Measurements from ENCODE around the gene INAVA.
"Not testable (repeated sequence)": the region's sequence is repeated elsewhere in the genome, so short reads cannot be mapped to it uniquely, and the experiment has no call there.

Gene INAVA

GRCh38 chr1:200899015-200899386, 4.3 kb downstream of the INAVA start:
- DNase-seq (ENCODE audit: low read depth in 2 of 2): no peak

- DNase-seq (ENCODE audit: low read depth in 2 of 2): no peak
Observed at GRCh38 chr1:200899451-200899915, 4.8 kb downstream of the INAVA start.

GRCh38 chr1:200899954-200900867, 5.5 kb downstream of the INAVA start:
- no peak for DNase-seq (ENCODE audit: low read depth in 2 of 2)

- no peak for DNase-seq (ENCODE audit: low read depth in 2 of 2)
Observed at GRCh38 chr1:200900877-200901276, 6.2 kb downstream of the INAVA start.

GRCh38 chr1:200901350-200901749, 6.7 kb downstream of the INAVA start:
- no peak for DNase-seq (ENCODE audit: low read depth in 2 of 2)

- DNase-seq (ENCODE audit: low read depth in 2 of 2): no peak
Observed at GRCh38 chr1:200901796-200902444, 7.2 kb downstream of the INAVA start.

GRCh38 chr1:200903793-200904192, 9.1 kb downstream of the INAVA start:
- no peak for DNase-seq (ENCODE audit: low read depth in 2 of 2)

GRCh38 chr1:200904772-200905171, 10.1 kb downstream of the INAVA start:
- DNase-seq (ENCODE audit: low read depth in 2 of 2): no peak

- peak in 1 of 2 donors; percentile 31 for DNase-seq (ENCODE audit: low read depth in 2 of 2)
Observed at GRCh38 chr1:200905411-200906052, 10.8 kb downstream of the INAVA start.

GRCh38 chr1:200906491-200906890, 11.8 kb downstream of the INAVA start:
- DNase-seq (ENCODE audit: low read depth in 2 of 2): no peak

- no peak for DNase-seq (ENCODE audit: low read depth in 2 of 2)
Observed at GRCh38 chr1:200907611-200908097, 13.0 kb downstream of the INAVA start.

GRCh38 chr1:200908191-200908868, 13.6 kb downstream of the INAVA start:
- DNase-seq (ENCODE audit: low read depth in 2 of 2): no peak

GRCh38 chr1:200909071-200909470, 14.4 kb downstream of the INAVA start:
- DNase-seq (ENCODE audit: low read depth in 2 of 2): no peak

GRCh38 chr1:200909757-200910239, 15.1 kb downstream of the INAVA start:
- no peak for DNase-seq (ENCODE audit: low read depth in 2 of 2)

GRCh38 chr1:200911361-200911760, 16.7 kb downstream of the INAVA start:
- DNase-seq (ENCODE audit: low read depth in 2 of 2): no peak

GRCh38 chr1:200911936-200912335, 17.2 kb downstream of the INAVA start:
- not testable (repeated sequence) for DNase-seq (ENCODE audit: low read depth in 2 of 2)

- DNase-seq (ENCODE audit: low read depth in 2 of 2): no peak
Observed at GRCh38 chr1:200912737-200913407, 18.2 kb downstream of the INAVA start.

GRCh38 chr1:200916152-200916551, 21.5 kb downstream of the INAVA start:
- DNase-seq (ENCODE audit: low read depth in 2 of 2): no peak

- DNase-seq (ENCODE audit: low read depth in 2 of 2): no peak
Observed at GRCh38 chr1:200916681-200917080, 22.0 kb downstream of the INAVA start.

GRCh38 chr1:200917291-200917817, 22.7 kb downstream of the INAVA start:
- DNase-seq (ENCODE audit: low read depth in 2 of 2): no peak

- no peak for DNase-seq (ENCODE audit: low read depth in 2 of 2)
Observed at GRCh38 chr1:200918006-200918405, 23.3 kb downstream of the INAVA start.

All from stimulated activated CD4-positive, alpha-beta T cell treated with anti-CD3 and anti-CD28 coated beads, Interleukin-4, amount 100 ng/mL, for 48 hours (primary cell).